ENCODE results near the gene ZNF546.

Gene ZNF546

GRCh38 chr19:39969266-39969665 lies 27.6 kb upstream of the ZNF546 start:
- Histone ChIP-seq H4K8ac (ENCODE audit: low read depth, low read length) (no peak overlapping the region), H3K9me3 (replicated peaks in 1 of 2; ENCODE audit: control insufficient read depth in 2 of 2, insufficient read depth in 1 of 2, low read depth in 1 of 2, low read length in 2 of 2) (no peaks in the 10 kb centered on the region), H3K4me3 (ENCODE audit: low read length in 2 of 2) (no peak overlapping the region), H3K36me3 (replicated peaks in 1 of 2; ENCODE audit: control insufficient read depth in 2 of 2, insufficient read depth in 2 of 2, low read length in 2 of 2) (peaks cover 14 to 23% of the 10 kb centered on the region in 2 donors), H3K4ac (ENCODE audit: low read length) (no peak overlapping the region), H2BK5ac (ENCODE audit: low read length) (no peak overlapping the region), H2BK12ac (ENCODE audit: low read length) (no peak overlapping the region), H2AK5ac (ENCODE audit: low read depth, low read length) (no peak overlapping the region), H3K79me1 (ENCODE audit: low read depth, low read length) (peaks cover 12% of the 10 kb centered on the region), H3K14ac (ENCODE audit: low read length) (no peak overlapping the region), H2AFZ (ENCODE audit: low read length) (no peak overlapping the region), H3K27ac (replicated peaks; ENCODE audit: low read length) (no peak overlapping the region), H4K91ac (ENCODE audit: low read depth, low read length, poor library complexity) (no peak overlapping the region), H2BK120ac (ENCODE audit: low read depth, low read length) (no peak overlapping the region), H3K4me1 (ENCODE audit: control insufficient read depth in 2 of 2, insufficient read depth in 1 of 2, low read depth in 1 of 2, low read length in 2 of 2) (peaks cover 5 to 8% of the 10 kb centered on the region in 2 donors), H3K27me3 (ENCODE audit: control insufficient read depth in 3 of 3, insufficient read depth in 3 of 3, low read depth in 1 of 3, low read length in 3 of 3) (no peaks in the 10 kb centered on the region), H2BK15ac (ENCODE audit: low read length) (no peak overlapping the region), H3K4me2 (ENCODE audit: insufficient read depth, low read length, poor library complexity, severe bottlenecking) (no peak overlapping the region), H3K9ac (ENCODE audit: low read depth, low read length, poor library complexity) (no peak overlapping the region), H3K23ac (ENCODE audit: low read depth, low read length, poor library complexity) (no peak overlapping the region), H3K18ac (ENCODE audit: low read length) (no peak overlapping the region)
- DNase-seq (ENCODE audit: low spot score) = no peak
- no CpG with 5 or more reads among the region's 6 CpGs for WGBS, 2 donors (ENCODE audit: extremely low coverage in 2 of 2, insufficient read length in 2 of 2, insufficient replicate concordance in 1 of 2)

- H3K4ac ChIP-seq (ENCODE audit: low read length) = no peak overlapping the region
- no peak overlapping the region for H4K91ac ChIP-seq (ENCODE audit: low read depth, low read length, poor library complexity)
- H3K18ac ChIP-seq (ENCODE audit: low read length) = no peak overlapping the region
- H3K14ac ChIP-seq (ENCODE audit: low read length) = no peak overlapping the region
- WGBS, 2 donors (ENCODE audit: extremely low coverage in 2 of 2, insufficient read length in 2 of 2, insufficient replicate concordance in 1 of 2) = no CpG with 5 or more reads among the region's 13 CpGs
- no peak overlapping the region for H4K8ac ChIP-seq (ENCODE audit: low read depth, low read length)
- peak overlapping the region; percentile 96 for H3K9ac ChIP-seq (ENCODE audit: low read depth, low read length, poor library complexity)
- no peak overlapping the region for H2BK120ac ChIP-seq (ENCODE audit: low read depth, low read length)
- H3K27ac ChIP-seq (replicated peaks; ENCODE audit: low read length) = no peak overlapping the region
- H3K4me3 ChIP-seq (ENCODE audit: low read length in 2 of 2) = peak overlapping the region; percentile 72 to 84
- H3K36me3 ChIP-seq (replicated peaks in 1 of 2; ENCODE audit: control insufficient read depth in 2 of 2, insufficient read depth in 2 of 2, low read length in 2 of 2) = peaks cover 20 to 29% of the 10 kb centered on the region in 2 donors
- peaks cover 13% of the 10 kb centered on the region for H3K79me1 ChIP-seq (ENCODE audit: low read depth, low read length)
- H2AK5ac ChIP-seq (ENCODE audit: low read depth, low read length) = no peak overlapping the region
- peak overlapping the region; percentile 72 for H3K4me2 ChIP-seq (ENCODE audit: insufficient read depth, low read length, poor library complexity, severe bottlenecking)
- H3K23ac ChIP-seq (ENCODE audit: low read depth, low read length, poor library complexity) = no peak overlapping the region
- no peak for DNase-seq (ENCODE audit: low spot score)
- no peak overlapping the region for H2BK12ac ChIP-seq (ENCODE audit: low read length)
- no peak overlapping the region for H2BK5ac ChIP-seq (ENCODE audit: low read length)
- H3K9me3 ChIP-seq (replicated peaks in 1 of 2; ENCODE audit: control insufficient read depth in 2 of 2, insufficient read depth in 1 of 2, low read depth in 1 of 2, low read length in 2 of 2) = no peaks in the 10 kb centered on the region
- no peaks in the 10 kb centered on the region for H3K27me3 ChIP-seq (ENCODE audit: control insufficient read depth in 3 of 3, insufficient read depth in 3 of 3, low read depth in 1 of 3, low read length in 3 of 3)
- H2BK15ac ChIP-seq (ENCODE audit: low read length) = no peak overlapping the region
- peak overlapping the region; percentile 88 for H2AFZ ChIP-seq (ENCODE audit: low read length)
- peaks cover 5 to 8% of the 10 kb centered on the region in 2 donors for H3K4me1 ChIP-seq (ENCODE audit: control insufficient read depth in 2 of 2, insufficient read depth in 1 of 2, low read depth in 1 of 2, low read length in 2 of 2)
Measured at GRCh38 chr19:39969681-39970424, 27.0 kb upstream of the ZNF546 start.

GRCh38 chr19:39970425-39970674 lies 26.5 kb upstream of the ZNF546 start:
- peak overlapping the region; percentile 66 for H3K27ac ChIP-seq (replicated peaks; ENCODE audit: low read length)
- DNase-seq (ENCODE audit: low spot score) = no peak

GRCh38 chr19:39970675-39971379 lies 26.0 kb upstream of the ZNF546 start, which contains the start of gene PSMC4:
PSMC4 (plus strand) TSS chr19:39971165; CDS start chr19:39971203, 38 bp downstream.
- Histone ChIP-seq H4K8ac (ENCODE audit: low read depth, low read length) (no peak within 1 kb of the TSS), H2AFZ (ENCODE audit: low read length) (peak within 1 kb of the TSS; percentile 88), H3K23ac (ENCODE audit: low read depth, low read length, poor library complexity) (peak within 1 kb of the TSS; percentile 94), H3K4me2 (ENCODE audit: insufficient read depth, low read length, poor library complexity, severe bottlenecking) (peak within 1 kb of the TSS; percentile 72), H2AK5ac (ENCODE audit: low read depth, low read length) (peak within 1 kb of the TSS; percentile 53), H3K14ac (ENCODE audit: low read length) (no peak within 1 kb of the TSS), H4K91ac (ENCODE audit: low read depth, low read length, poor library complexity) (no peak within 1 kb of the TSS), H2BK5ac (ENCODE audit: low read length) (no peak within 1 kb of the TSS), H3K27ac (replicated peaks; ENCODE audit: low read length) (peak within 1 kb of the TSS; percentile 66), H2BK120ac (ENCODE audit: low read depth, low read length) (peak within 1 kb of the TSS; percentile 16), H3K18ac (ENCODE audit: low read length) (peak within 1 kb of the TSS; percentile 84), H3K4me3 (ENCODE audit: low read length in 2 of 2) (peak within 1 kb of the TSS; percentile 72 to 92), H2BK12ac (ENCODE audit: low read length) (no peak within 1 kb of the TSS), H2BK15ac (ENCODE audit: low read length) (peak within 1 kb of the TSS; percentile 20), H3K4ac (ENCODE audit: low read length) (no peak within 1 kb of the TSS), H3K9ac (ENCODE audit: low read depth, low read length, poor library complexity) (peak within 1 kb of the TSS; percentile 96), H3K9me3 (replicated peaks in 1 of 2; ENCODE audit: control insufficient read depth in 2 of 2, insufficient read depth in 1 of 2, low read depth in 1 of 2, low read length in 2 of 2) (no peaks in the 10 kb centered on the region), H3K4me1 (ENCODE audit: control insufficient read depth in 2 of 2, insufficient read depth in 1 of 2, low read depth in 1 of 2, low read length in 2 of 2) (peaks cover 5 to 8% of the 10 kb centered on the region in 2 donors), H3K36me3 (replicated peaks in 1 of 2; ENCODE audit: control insufficient read depth in 2 of 2, insufficient read depth in 2 of 2, low read length in 2 of 2) (peaks cover 25 to 38% of the 10 kb centered on the region in 2 donors), H3K27me3 (ENCODE audit: control insufficient read depth in 3 of 3, insufficient read depth in 3 of 3, low read depth in 1 of 3, low read length in 3 of 3) (no peaks in the 10 kb centered on the region), H3K79me1 (ENCODE audit: low read depth, low read length) (peaks cover 13% of the 10 kb centered on the region)
- DNase-seq (ENCODE audit: low spot score) = peak; percentile 96
- WGBS, 2 donors (ENCODE audit: extremely low coverage in 2 of 2, insufficient read length in 2 of 2, insufficient replicate concordance in 1 of 2) = no CpG with 5 or more reads among the region's 47 CpGs

More at GRCh38 chr19:39970425-39970674, 26.5 kb upstream of the ZNF546 start:
- Histone ChIP-seq H3K9ac (ENCODE audit: low read depth, low read length, poor library complexity) (peak overlapping the region; percentile 96), H2BK120ac (ENCODE audit: low read depth, low read length) (peak overlapping the region; percentile 16), H2AFZ (ENCODE audit: low read length) (peak overlapping the region; percentile 88), H3K18ac (ENCODE audit: low read length) (peak overlapping the region; percentile 84), H3K4me2 (ENCODE audit: insufficient read depth, low read length, poor library complexity, severe bottlenecking) (peak overlapping the region; percentile 72), H3K23ac (ENCODE audit: low read depth, low read length, poor library complexity) (peak overlapping the region; percentile 94), H2BK12ac (ENCODE audit: low read length) (no peak overlapping the region), H3K4me3 (ENCODE audit: low read length in 2 of 2) (peak overlapping the region; percentile 72 to 84), H3K36me3 (replicated peaks in 1 of 2; ENCODE audit: control insufficient read depth in 2 of 2, insufficient read depth in 2 of 2, low read length in 2 of 2) (peaks cover 21 to 34% of the 10 kb centered on the region in 2 donors), H3K14ac (ENCODE audit: low read length) (no peak overlapping the region), H3K4me1 (ENCODE audit: control insufficient read depth in 2 of 2, insufficient read depth in 1 of 2, low read depth in 1 of 2, low read length in 2 of 2) (peaks cover 5 to 8% of the 10 kb centered on the region in 2 donors), H3K27me3 (ENCODE audit: control insufficient read depth in 3 of 3, insufficient read depth in 3 of 3, low read depth in 1 of 3, low read length in 3 of 3) (no peaks in the 10 kb centered on the region), H2BK5ac (ENCODE audit: low read length) (no peak overlapping the region), H2BK15ac (ENCODE audit: low read length) (peak overlapping the region; percentile 20), H3K79me1 (ENCODE audit: low read depth, low read length) (peaks cover 13% of the 10 kb centered on the region), H3K4ac (ENCODE audit: low read length) (no peak overlapping the region), H3K9me3 (replicated peaks in 1 of 2; ENCODE audit: control insufficient read depth in 2 of 2, insufficient read depth in 1 of 2, low read depth in 1 of 2, low read length in 2 of 2) (no peaks in the 10 kb centered on the region), H2AK5ac (ENCODE audit: low read depth, low read length) (peak overlapping the region; percentile 53), H4K8ac (ENCODE audit: low read depth, low read length) (no peak overlapping the region), H4K91ac (ENCODE audit: low read depth, low read length, poor library complexity) (no peak overlapping the region)
- WGBS, 2 donors (ENCODE audit: extremely low coverage in 2 of 2, insufficient read length in 2 of 2, insufficient replicate concordance in 1 of 2) = no CpG with 5 or more reads among the region's 11 CpGs

Measured in neuronal stem cell (in vitro differentiated cells).